ENCODE measurements around the gene NSMCE1.

- TF ChIP-seq CTCF (conservative IDR thresholded peaks at IDR 0.05; ENCODE audit: low read depth, low read length) (no peak), POLR2A (IDR thresholded peaks at IDR 0.05; ENCODE audit: low read depth, low read length) (no peak), FOS (IDR thresholded peaks at IDR 0.05; ENCODE audit: low read depth, low read length) (no peak), MXI1 (IDR thresholded peaks at IDR 0.05; ENCODE audit: borderline replicate concordance, low read depth, low read length) (no peak), RAD21 (IDR thresholded peaks at IDR 0.05; ENCODE audit: low read length) (no peak), CEBPB (IDR thresholded peaks at IDR 0.05; ENCODE audit: low read depth, low read length) (no peak), ELK1 (IDR thresholded peaks at IDR 0.05; ENCODE audit: borderline replicate concordance, low read depth, low read length) (no peak), SMC3 (IDR thresholded peaks at IDR 0.05; ENCODE audit: low read depth, low read length) (no peak), RFX5 (IDR thresholded peaks at IDR 0.05; ENCODE audit: low read depth, low read length) (no peak), MAFK (IDR thresholded peaks at IDR 0.05; ENCODE audit: low read depth, low read length) (no peak), USF2 (IDR thresholded peaks at IDR 0.05; ENCODE audit: low read depth, low read length) (no peak), NFE2L2 (IDR thresholded peaks at IDR 0.05; ENCODE audit: low read depth, low read length) (no peak), MAZ (IDR thresholded peaks at IDR 0.05; ENCODE audit: borderline replicate concordance, low read depth, low read length) (no peak)
Measured at GRCh38 chr16:27311897-27312303, 43.3 kb upstream of the NSMCE1 start.
